Posterior vena cava (tissue), 2 donors: ENCODE results near the gene CACNA1C. TPM values are rescaled to one million over a fixed set of nuclear protein-coding genes. Genes with fewer than 3 reads are reported as not detected.

Experiments used
- DNase-seq: peaks from one replicate; pipeline ENCODE4 v3.0.0-alpha.2; 2020; ENCODE audit warnings: low spot score
- intact Hi-C, 2 donors: fragments of 100-400 bp; cut with DNase I; formaldehyde crosslinking; loops; one replicate each; pipeline versions ENCODE4 v1.14.1 to v1.14.2; 2022 to 2023
- total RNA-seq, 2 donors: library from RNA; stranded (reverse); fragmentation: NEBNext Ultra II Directional; extraction: Animal tissue kit (Norgen Biotek cat#: 25700); gene quantifications; one replicate each; pipeline ENCODE4 v1.2.1, GENCODE V29; 2021
- donor health status: DM: yes; HTN: yes; CAD: no.
- donor health status: DM: yes; HTN: yes; CAD: no.

Gene CACNA1C
- total RNA-seq, 2 donors from 2014 or later = 71.3 to 71.8 TPM

- DNase-seq = peak; percentile 41
These were observed 237.8 kb downstream of the CACNA1C start for GRCh38 chr12:2290516-2291065.

DNA sequence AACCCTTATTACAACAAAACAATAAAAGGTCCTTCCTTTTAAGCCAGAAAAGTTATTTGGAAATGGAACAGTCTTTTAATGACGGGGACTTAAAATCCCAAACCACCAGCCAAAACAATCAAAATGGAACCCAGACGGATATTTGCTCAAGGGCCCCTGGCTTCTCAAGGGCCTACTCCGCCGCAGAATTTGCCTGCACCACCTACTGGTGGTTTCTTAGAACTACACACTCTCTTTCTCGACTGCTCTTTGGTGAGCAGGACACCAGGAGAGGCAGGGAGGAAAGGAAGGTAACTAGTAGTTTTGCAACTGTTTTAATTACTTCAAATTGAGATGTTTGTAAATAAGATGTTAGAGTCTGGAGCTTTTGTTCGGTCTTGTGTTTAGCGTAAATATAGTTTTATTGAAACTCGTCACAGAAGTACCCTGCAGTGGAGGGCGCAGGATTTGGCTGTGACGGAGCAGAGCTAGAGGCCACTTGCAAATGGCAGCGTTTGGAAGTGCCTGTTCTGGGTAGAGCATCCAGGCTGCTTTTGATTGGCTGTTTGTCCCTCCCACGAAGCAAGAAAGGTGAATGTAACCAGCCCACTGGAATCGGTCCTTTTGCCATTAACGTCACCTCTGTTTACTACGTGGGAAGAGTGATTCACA lies 238.5 kb downstream of the CACNA1C start:
- intact Hi-C loops = no loop called here
- DNase-seq = peak; percentile 69

More at GRCh38 chr12:2290516-2291065, 237.8 kb downstream of the CACNA1C start:
- intact Hi-C loops = no loop called here

- intact Hi-C loops = no loop called here
- DNase-seq = no peak
These were observed 239.2 kb downstream of the CACNA1C start for GRCh38 chr12:2291947-2292346.

DNA sequence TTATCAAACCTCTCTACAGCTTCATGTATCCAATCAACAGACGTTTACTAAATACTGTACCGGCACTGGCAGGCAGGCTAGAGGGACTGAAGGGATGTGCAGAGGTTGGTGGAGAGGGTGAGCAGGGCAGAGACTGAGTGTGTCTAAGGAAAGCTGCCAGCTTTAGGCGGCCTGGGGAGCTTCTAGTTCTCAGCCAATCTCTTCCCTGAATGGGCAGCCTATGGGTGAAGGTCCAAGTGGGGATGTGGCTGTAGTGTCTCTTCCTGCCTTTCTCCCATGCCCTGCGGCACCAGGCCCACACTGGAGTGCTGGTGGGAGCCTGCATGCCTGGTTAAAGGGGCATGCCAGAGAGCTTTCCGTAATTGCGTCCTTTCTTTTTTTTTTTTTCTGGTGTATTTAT lies 239.8 kb downstream of the CACNA1C start:
- intact Hi-C loops = no loop called here
- no peak for DNase-seq

DNA sequence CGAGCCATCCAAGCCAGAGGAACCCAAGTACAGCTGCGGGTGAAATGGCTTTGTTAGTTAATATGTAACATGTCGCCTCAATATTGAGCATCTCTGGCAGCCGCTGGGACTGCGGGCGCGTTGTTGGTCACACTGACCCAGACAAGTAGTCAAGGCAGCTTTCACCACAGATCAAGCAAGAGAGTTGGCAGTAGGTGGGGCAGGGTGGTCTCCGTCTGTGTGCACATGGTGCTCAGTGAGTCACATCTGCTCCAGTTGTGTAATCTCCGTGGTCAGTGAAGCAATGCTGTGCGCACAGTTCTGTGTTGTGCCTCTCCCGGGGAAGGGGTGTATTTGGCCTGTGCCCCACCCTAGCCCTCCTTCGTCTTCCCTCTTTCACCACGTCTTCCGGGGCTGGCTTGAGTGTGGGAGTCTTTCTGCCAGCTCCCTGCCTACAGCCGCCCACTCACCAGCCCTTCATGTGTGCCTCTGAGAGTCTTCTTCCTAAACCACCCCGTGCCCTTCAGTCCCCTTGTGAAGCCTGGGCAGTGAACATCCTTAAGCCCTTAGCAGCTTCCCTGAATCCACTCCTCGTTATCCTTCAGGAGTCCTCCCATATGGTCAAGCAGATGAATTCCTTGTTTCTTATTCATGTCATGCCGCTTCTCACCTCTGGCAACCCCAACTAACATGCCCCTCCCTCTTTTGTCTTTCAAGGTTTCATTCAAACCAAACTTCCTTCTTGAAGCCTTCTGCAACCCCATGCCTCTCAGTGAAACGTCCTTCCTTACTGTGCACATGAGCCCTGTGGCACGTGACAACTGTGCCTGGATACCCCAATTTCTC lies 242.1 kb downstream of the CACNA1C start:
- intact Hi-C loops = no loop called here
- peak; percentile 85 for DNase-seq

GRCh38 chr12:2295941-2296461 lies 243.2 kb downstream of the CACNA1C start:
- DNase-seq = no peak
- intact Hi-C loops = no loop called here

DNA sequence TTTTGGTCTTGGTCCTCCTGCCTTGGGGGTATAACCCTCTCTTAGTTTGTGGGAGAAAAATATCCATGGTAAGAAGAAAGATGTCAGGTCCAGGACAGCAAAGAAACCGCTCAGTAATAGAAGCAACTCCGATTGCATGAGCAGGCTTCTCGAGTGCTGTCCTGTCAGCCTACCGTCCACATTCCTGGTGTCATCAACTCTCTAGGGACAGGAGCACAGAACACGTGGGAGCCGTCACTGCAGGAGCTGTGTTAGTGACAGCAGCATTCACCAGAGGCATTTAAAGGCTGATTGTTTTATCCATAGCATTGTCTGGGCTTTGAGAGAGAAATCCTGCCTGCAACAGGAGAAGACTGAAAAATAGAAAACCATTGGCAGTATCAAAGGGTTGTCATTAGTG lies 244.2 kb downstream of the CACNA1C start:
- DNase-seq = no peak
- intact Hi-C loops = no loop called here

GRCh38 chr12:2297658-2298057 lies 244.9 kb downstream of the CACNA1C start:
- no peak for DNase-seq
- intact Hi-C loops = no loop called here

GRCh38 chr12:2298556-2299200 lies 245.9 kb downstream of the CACNA1C start:
- intact Hi-C loops = no loop called here

GRCh38 chr12:2299206-2299605 lies 246.4 kb downstream of the CACNA1C start:
- intact Hi-C loops = no loop called here
- no peak for DNase-seq

More at GRCh38 chr12:2298556-2299200, 245.9 kb downstream of the CACNA1C start:
- DNase-seq = no peak

DNA sequence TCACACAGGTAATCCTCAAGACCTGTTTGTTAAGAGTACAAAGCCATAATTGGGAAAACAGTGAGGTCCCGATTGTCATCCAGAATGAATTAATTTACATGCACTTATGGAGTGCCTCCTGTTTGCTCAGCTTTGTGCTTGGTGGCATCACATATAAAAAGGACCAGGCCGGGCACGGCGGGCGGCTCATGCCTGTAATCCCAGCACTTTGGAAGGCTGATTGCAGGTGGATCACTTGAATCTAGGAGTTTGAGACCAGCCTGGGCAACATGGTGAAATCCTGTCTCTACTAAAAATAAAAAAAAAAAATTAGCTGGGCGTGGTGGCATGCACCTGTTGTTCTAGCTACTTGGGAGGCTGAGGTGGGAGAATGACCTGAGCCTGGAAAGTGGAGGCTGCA lies 247.4 kb downstream of the CACNA1C start:
- no peak for DNase-seq
- intact Hi-C loops = no loop called here

GRCh38 chr12:2300886-2301285 lies 248.1 kb downstream of the CACNA1C start:
- intact Hi-C loops = no loop called here
- DNase-seq = no peak

GRCh38 chr12:2301531-2302461 lies 249.0 kb downstream of the CACNA1C start:
- intact Hi-C loops = no loop called here
- DNase-seq = no peak

DNA sequence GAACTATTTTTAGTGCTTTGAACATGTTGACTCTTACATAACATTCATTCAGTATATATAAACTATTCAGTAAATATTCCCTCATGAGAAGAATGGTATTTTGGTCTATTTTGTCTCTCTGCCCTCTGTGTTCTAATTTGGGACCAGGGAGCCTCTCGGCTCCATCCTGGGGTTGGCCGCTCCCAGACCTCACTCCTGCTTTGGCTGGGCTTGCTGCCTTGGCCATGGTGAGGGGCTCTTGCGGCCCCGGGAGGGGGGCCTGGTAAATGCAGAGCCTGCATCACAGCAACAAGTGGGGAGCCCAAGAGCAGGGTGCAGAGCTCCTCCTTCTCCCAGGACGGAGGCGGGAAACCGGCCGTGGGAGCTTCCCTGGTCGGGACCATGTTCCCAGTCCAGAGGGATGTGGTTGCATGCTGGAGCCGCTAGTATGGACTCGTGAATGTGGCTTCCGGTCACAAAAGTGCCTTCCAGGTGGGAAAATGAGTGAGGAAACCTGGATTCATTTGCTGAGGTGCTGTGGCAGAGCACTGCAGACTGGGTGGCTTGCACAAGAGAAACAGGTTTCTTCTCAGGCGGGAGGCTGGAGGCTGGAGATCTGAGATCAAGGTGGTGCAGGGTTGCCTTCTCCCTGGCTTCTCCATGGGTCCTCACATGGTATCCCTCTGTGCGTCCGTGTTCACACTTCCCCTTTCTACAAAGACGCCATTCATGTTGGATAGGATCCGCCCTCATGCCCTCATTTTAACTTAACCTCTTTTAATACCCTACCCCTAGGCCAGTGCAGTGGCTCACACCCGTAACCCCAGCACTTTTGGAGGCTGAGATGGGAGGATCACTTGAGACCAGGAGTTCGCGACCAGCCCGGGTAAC lies 250.2 kb downstream of the CACNA1C start:
- intact Hi-C loops = no loop called here
- no peak for DNase-seq

GRCh38 chr12:2304223-2304622 lies 251.4 kb downstream of the CACNA1C start:
- intact Hi-C loops = no loop called here
- DNase-seq = no peak

- intact Hi-C loops = no loop called here
These were observed 253.2 kb downstream of the CACNA1C start for GRCh38 chr12:2306012-2306411.

GRCh38 chr12:2306735-2307134 lies 253.9 kb downstream of the CACNA1C start:
- intact Hi-C loops = no loop called here
- no peak for DNase-seq

More at GRCh38 chr12:2306012-2306411, 253.2 kb downstream of the CACNA1C start:
- no peak for DNase-seq

GRCh38 chr12:2307550-2307949 lies 254.8 kb downstream of the CACNA1C start:
- DNase-seq = no peak
- intact Hi-C loops = no loop called here
